Left renal pelvis (tissue), 4 donors: ENCODE results near the gene GLRB. TPM values are rescaled to one million over a fixed set of nuclear protein-coding genes. Genes with fewer than 3 reads are reported as not detected.
"Not testable (repeated sequence)": the region's sequence is repeated elsewhere in the genome, so short reads cannot be mapped to it uniquely, and the experiment has no call there.

Experiments
- DNase-seq, 4 donors: peaks; one replicate each; pipeline ENCODE4 v3.0.0-alpha.2; 2013; ENCODE audit warnings: low read depth in 4 of 4, low spot score in 3 of 4
- polyA plus RNA-seq, 4 donors: library from polyadenylated mRNA; unstranded; fragments of 120-200 nt; gene quantifications; one replicate each; pipeline ENCODE4 v1.2.1, GENCODE V29; 2013; ENCODE audit not compliant: insufficient read length in 4 of 4

Gene GLRB
- polyA plus RNA-seq, 4 donors = 4.6 to 15.5 (median 12.0) TPM

DNA sequence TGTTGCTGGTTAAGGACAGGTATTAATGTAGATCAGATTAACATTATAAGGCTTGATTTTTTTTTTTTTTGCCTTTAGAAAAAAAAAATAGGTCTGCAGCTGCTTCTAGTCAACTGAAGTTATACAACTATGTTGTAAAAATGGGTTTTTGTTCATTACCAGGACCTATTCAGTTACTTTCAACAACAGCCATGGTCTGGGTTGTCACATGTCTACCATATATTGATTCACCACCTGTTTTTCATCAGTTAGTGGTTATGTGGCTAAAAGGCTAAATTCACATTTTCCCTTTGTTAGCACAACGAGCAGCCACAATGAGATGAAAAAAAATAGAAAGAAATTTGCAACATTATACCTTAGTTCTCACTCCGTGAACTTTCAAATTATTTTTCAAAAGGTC lies 45.5 kb downstream of the GLRB start:
- DNase-seq = no peak

DNA sequence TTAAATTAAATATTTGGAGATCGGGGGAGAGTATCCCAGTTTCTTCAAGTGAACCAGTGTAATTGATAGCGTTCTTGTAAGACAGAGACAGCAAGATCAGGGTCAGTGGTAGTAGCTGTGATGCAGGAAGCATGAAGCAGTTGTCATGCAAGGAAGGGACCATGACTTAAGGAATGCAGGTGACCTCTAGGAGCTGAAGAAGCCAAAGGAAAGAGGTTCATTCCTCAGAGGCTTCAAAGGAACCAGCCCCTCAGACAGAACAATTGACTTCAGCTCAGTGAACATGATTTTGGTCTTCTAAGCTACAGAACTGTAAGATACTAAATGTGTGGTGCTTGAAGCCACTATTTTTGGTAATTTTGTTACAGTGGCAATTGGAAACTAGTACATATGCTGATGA lies 51.6 kb downstream of the GLRB start:
- DNase-seq = no peak

DNA sequence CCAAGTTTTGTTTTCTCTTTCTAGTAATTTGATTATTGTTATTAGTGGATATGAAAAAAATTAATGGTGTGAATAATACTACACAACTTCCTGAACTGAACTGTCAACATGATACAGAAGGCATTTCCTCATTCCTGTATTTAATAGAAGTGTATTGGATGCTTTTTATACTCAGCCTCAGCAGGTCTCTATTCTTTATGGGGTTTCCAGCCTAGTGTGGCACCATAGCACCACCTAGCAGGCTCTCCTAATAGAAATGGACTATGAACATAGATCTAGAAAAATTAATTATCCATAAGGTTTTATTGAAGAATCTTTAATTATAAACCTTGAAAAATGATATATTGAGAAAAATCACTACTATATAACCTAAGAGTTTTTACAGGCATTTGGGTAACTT lies 52.4 kb downstream of the GLRB start:
- DNase-seq = no peak

DNA sequence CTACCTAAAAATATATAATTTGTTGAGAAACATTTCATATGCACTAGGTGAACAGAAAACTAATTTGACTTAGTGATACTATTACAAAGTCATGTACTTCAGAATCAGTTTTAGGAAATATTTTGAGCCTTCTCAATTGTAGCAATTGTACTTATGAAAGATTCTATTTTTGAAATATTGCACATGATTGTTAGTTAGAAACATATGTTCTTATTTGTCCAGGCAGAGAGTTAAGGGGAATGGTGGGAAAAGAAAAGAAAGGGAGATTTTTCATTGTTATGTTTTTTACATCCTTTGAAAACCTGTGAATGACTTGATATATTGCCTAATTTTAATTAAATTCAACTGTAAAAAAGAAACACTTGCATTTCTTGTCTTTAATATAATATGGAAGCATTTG lies 66.0 kb downstream of the GLRB start:
- DNase-seq = no peak

DNA sequence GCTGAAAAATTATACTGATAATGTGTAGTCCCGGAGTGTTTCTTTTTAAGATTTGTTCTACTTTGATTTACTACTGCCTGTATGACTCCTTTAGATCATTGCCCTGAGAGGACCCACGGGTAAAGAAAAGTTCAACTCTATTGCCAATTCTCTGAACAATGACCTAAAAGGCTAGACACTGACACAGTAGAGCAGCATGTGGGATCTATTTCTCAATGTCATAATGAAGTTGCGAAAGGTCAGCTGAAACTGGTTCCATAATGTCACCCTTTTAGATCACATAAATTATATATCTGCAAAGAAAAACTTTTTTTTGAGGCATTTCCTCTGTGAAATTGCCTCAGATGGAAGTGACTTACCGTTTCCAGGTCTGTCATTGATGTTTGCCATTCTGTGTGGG lies 67.4 kb downstream of the GLRB start:
- no peak for DNase-seq

DNA sequence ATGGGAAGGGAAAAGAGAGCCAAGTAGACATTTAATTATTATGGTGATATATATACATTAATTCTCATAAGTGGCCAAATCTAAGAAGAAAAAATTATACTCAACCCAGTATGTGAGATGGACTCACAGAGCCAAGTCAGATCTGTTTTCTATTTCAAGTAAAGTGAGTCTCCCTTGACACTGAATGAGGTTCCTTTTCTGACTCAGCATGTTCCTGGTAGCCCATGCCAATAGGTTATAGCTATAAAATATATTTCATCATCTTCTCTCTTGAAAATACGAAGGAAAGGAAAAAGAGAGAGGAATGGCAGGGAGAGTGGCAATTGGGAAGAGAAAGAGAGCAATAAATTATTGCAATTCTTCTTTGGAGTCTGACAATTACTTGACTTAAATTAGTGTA lies 75.8 kb downstream of the GLRB start:
- DNase-seq = no peak

DNA sequence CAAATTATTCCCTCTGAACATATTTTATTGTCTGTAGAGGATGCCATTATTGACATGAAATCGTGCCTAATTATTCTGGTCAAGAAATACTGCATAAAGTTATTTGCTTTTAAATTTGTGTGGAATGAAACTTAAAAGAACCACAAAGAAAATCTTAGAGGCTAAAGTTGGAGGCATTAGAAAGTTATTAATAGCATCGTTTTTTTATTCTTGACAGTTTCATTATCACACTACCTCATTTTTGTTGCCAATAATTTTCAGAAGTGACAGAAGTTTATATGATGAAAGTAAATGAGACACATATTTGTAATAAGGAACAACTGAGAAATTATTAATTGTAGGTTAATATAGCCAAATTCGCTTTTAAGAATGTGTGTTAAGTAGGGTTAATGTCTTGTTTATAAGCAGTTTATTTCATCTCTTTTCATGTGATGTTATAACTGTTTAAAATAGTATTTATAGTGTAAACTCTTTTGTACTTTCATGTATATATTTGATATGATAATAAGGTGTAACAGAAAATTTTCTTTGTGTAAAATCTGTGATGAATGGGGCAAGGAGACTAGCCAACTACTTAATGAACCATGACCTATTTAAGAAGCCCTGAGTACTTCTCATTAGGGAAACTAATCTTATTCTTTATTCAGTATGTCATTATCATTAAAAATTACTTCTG lies 90.1 kb downstream of the GLRB start:
- no peak for DNase-seq

DNA sequence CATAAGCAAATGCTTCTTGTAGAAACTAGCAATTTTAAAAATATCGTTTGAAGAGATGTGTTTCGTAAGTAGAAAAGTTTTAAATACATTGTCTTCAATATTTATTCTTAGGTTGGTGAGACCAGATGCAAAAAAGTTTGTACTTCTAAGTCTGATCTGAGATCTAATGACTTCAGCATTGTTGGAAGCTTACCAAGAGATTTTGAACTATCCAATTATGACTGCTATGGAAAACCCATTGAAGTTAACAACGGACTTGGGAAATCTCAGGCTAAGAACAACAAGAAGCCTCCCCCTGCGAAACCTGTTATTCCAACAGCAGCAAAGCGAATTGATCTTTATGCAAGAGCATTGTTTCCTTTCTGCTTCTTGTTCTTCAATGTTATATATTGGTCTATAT lies 94.4 kb downstream of the GLRB start:
- DNase-seq = no peak

DNA sequence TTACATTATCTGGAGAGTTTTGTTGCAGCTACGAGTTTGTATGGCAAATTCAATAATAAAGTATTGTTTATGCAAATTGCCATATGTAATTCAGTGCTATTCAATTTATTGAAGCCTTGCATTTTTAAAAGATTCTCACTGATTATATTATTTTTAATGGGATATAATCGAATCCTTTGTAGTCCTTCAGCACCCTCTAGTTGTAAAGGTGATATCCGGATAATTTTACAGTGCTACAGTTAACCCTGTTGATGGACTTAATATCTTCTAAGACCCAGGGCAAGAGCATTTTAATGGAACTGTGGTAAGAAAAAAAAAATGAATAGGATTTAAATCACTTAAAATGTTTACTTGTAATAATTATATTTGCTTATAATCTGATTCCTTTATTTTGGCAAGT lies 96.1 kb downstream of the GLRB start:
- DNase-seq = no peak

DNA sequence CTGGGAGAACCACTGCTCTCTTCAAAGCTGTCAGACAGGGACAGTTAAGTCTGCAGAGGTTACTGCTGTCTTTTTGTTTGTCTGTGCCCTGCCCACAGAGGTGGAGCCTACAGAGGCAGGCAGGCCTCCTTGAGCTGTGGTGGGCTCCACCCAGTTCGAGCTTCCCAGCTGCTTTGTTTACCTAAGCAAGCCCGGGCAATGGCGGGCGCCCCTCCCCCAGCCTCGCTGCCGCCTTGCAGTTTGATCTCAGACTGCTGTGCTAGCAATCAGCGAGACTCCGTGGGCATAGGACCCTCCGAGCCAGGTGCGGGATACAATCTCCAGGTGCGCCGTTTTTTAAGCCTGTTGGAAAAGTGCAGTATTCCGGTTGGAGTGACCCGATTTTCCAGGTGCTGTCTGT lies 104.3 kb downstream of the GLRB start:
- not testable (repeated sequence) for DNase-seq

DNA sequence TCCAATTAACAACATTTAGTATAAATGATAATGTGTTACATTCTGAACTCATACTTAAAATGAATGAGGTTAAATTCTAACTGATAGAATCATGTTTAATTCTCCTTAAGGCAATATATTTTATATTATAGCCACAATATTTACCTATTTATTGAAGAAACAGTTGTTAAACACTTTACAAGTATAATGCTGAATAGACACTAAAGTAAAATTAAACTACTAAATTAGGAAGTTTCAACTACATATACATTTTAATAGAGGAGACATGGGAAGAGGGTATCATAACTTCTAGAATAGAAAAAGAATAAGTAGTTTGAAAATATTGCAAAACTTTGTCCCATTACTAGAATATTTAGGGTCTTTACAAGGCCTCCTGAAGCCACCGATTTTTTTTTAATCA lies 108.3 kb downstream of the GLRB start:
- DNase-seq = no peak

DNA sequence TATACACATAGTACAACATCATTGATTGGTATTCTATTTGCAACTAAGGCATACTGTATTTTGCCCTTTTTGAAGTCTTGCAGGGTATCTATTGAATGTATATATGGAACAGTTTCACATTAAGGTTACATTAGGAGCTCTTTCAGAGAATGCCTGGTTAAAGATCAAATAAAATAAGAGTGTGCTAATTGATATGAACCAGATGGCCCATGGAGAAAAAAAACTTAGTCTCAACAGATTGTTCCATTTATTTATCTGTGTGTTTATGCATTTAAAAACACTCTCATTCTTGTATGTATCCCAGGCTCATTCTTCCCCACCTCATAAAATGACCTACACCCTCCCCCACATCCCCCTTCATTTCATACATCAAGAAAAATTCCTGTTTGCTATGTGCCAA lies 109.4 kb downstream of the GLRB start:
- DNase-seq = no peak

DNA sequence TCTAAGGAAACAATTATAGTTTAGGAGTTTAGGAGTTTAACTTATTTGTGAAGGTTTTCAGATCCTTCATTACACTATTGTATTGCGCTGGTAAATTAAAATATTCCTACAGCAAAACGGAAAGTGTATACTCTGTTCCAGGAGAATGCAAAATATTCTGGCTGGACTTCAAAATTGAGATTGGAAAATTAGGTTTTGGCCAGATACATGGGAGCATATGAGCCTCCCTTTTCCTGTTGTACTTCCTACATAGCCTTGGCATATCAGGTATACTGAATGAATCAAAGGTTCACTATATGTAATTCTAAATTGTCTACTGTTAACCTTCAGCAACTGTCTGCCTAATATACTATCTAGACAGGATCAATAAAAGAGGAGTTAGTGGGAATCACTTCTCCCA lies 119.4 kb downstream of the GLRB start:
- DNase-seq = no peak

DNA sequence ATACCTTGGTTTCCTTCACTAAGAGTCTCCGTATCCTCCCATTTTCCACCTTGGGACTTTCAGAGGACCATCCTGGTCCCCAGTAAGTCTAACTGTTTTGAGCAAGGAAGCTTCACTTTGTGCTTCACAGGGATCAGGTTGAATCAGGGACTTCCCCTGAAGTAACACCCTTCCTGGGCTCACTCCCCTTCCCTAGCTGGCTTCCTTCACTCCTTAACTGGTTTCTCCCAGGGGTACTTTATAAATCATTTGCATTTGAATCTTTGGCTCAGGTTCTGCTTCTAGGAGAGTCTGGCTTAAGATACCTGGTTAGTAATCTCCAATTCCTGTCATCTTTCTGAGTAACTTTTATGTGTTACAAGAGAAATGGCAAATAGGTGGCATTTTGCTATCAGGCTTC lies 120.1 kb downstream of the GLRB start:
- DNase-seq = no peak

DNA sequence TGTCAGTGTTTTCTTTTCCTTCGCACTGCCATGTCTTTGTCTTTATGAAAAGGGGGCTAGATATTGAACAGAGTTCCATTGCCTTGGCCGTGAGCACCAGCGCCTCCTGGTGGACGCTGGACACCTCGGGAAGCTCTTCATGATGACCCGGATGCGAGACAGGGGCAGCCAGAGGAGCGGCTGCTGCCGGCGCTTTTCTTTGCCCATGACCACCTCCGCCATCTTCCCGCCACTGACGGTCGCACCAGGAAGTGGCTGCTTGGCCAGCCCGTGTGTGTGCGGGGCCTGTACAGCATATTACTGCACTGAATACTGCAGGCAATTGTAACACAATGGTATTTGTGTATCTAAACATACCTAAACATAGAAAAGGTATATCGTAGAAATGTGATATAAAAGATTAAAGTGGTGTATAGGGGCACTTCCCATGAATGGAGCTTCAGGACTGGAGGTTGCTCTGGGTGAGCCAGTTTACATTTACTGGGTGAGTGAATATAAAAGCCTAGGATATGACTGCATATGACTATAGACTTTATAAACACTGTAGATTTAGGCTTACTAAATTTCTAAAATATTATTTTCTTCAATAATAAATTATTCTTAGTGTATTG lies 128.8 kb downstream of the GLRB start:
- DNase-seq = no peak

DNA sequence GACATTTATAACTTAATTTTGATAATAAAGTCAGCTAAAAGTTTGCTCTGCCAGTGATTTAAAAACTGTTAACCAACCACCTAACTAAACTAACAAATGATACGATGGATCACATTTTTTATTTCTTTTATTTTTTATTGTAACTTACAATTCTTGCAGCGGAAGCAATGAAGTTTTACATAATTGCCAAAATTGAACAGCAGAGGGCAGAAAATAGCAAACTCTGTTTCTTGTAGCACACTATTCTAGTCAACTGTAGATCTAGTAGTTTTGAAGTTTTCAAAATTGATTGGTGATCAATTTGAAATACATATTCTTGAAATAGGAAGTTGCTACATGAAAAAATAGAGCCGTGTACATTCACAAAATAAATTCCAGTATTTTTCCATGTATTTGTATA lies 141.8 kb downstream of the GLRB start:
- DNase-seq = no peak

DNA sequence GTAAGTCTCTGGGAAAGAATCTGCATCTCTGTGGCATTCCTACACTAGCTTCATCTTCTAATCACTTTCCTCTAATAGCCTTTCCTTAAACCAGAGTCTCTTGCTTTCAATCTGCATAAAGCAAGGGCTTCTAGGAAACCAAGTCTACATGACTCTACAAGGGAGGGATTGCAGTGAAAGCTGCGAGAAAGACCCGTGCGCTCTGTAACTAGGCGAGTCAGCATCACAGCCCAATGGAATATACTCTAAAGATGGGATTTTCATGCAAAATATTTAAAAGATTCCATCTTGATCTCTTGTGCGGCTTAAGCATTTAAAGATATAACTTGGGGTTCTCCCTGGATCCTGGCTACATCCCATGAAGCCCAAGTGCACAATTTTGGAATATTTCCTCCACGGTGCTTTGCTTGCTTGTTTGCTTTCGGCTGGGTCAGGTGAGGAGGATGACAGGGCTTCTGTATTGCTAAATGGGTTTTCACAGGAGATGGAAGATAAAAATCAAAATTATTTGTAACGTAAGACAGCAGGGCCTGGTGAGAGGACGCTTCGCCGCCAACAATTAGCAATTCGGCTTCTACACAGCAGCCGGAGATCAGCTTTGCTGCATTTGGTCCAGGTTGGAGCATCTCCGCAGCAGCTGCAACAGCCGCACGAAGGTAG lies 143.9 kb downstream of the GLRB start:
- DNase-seq = no peak

DNA sequence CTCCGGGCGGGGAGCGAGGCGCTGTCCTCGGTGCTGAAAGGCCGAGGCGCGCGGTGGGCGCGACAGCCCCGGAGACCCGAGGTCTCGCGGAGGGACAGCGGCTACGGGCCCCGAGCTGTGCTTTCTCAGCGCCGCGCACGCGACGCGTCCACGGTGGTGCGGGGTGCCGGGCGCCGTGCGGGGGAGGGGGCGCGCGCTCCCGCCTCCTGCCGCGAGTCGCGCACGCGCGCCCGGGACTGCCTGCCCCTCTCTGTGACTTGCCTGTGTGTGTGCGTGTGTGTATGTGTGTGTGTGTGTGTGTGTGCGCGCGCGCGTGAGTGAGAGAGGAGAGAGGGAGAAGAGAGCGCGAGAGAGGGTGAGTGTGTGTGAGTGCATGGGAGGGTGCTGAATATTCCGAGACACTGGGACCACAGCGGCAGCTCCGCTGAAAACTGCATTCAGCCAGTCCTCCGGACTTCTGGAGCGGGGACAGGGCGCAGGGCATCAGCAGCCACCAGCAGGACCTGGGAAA lies 144.5 kb downstream of the GLRB start, which contains the start of gene GRIA2:
Gene GRIA2, plus strand, starts transcription at position 358 of the 511 bp plus-strand sequence. CDS start 315 bp downstream, outside the sequence.
- DNase-seq = peak; percentile 54 to 77 (median 66)

DNA sequence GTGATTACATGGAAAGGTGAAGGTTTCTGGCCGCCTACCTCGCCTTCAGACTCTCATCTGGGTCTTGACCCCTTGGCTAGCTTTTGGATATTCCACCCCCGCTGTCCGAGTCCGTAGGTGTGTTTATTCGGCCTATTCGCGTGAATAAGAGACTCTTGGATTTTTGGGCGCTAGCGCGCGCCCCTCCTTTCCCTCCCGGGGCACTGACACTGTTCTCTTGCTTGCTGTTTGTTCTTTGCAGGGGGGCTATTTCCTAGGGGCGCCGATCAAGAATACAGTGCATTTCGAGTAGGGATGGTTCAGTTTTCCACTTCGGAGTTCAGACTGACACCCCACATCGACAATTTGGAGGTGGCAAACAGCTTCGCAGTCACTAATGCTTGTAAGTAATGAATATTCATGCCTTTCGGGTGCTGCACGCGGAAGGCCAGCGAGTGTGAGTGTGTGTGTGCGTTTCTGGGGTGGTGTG lies 145.5 kb downstream of the GLRB start:
- no peak for DNase-seq
